ENCODE measurements around the gene TAS2R30. TPM values are rescaled to one million over a fixed set of nuclear protein-coding genes. Genes with fewer than 3 reads are reported as not detected.

TAS2R30 gene
- total RNA-seq, 1 experiment from 2014 or later = 0.66 TPM

- H2AFZ ChIP-seq (ENCODE audit: low read length) = peak within 1 kb of the TSS; percentile 51
- peaks cover 9% of the 10 kb centered on the region; the same call in 1 of the 2 replicates for H4K20me1 ChIP-seq (ENCODE audit: low read length)
- intact Hi-C loops (cut with micrococcal nuclease) = no loop called here
- no peaks in the 10 kb centered on the region for H3F3A ChIP-seq (ENCODE audit: low read length, unreplicated experiment)
- H3K27me3 ChIP-seq (ENCODE audit: low read length) = no peaks in the 10 kb centered on the region
- H3K27ac ChIP-seq (ENCODE audit: low read length) = peak within 1 kb of the TSS; percentile 82
- ATAC-seq (peak; percentile 99), DNase-seq (peak; percentile 88)
- POLR2A ChIA-PET (ENCODE audit: unreplicated experiment) = interaction anchor here (0.8 to 1.0 kb wide), 2 partner anchors 12 to 322 kb away, joined by 3 to 7 read pairs; partner anchors contain the start of gene PRR4
- TF ChIP-seq EZH2phosphoT487 (IDR thresholded peaks at IDR 0.05; ENCODE audit: borderline replicate concordance, low read length) = no peak
- no peak for TF ChIP-seq CTCF (conservative IDR thresholded peaks at IDR 0.05; ENCODE audit: low read depth, low read length)
- TF ChIP-seq EZH2 (IDR thresholded peaks at IDR 0.05; ENCODE audit: low read length, unreplicated experiment) = no peak
- peak within 1 kb of the TSS; percentile 84 for H3K4me2 ChIP-seq (ENCODE audit: low read length)
- H3K4me1 ChIP-seq (ENCODE audit: insufficient read depth, low read length) = peaks cover 22% of the 10 kb centered on the region
- peak within 1 kb of the TSS; percentile 76 for H3K4me3 ChIP-seq (ENCODE audit: low read length)
- H3K9ac ChIP-seq (ENCODE audit: low read length) = peak within 1 kb of the TSS; percentile 82
- CTCF ChIA-PET = interaction anchor here (0.6 to 0.7 kb wide), 2 partner anchors 28 to 312 kb away, joined by 3 to 6 read pairs; no protein-coding TSS in a partner anchor
- H3K79me2 ChIP-seq (ENCODE audit: low read length) = peaks cover 83% of the 10 kb centered on the region
- H3K36me3 ChIP-seq (ENCODE audit: low read depth, low read length) = peaks cover 9% of the 10 kb centered on the region
- no TSS peak for BruUV-seq (replicated peaks)
- H3K9me2 ChIP-seq (replicated peaks; ENCODE audit: low read length) = no peaks in the 10 kb centered on the region
- H3K9me3 ChIP-seq (ENCODE audit: low read length) = no peaks in the 10 kb centered on the region
Measured at GRCh38 chr12:11171145-11171968, 36.9 kb upstream of the TAS2R30 start, which contains the start of gene SMIM10L1. SMIM10L1 (plus strand) TSS chr12:11171194; CDS start chr12:11171357, 163 bp downstream.

- H3K9me2 ChIP-seq (replicated peaks; ENCODE audit: low read length) = no peaks in the 10 kb centered on the region
- no peak for TF ChIP-seq EZH2phosphoT487 (IDR thresholded peaks at IDR 0.05; ENCODE audit: borderline replicate concordance, low read length)
- TF ChIP-seq EZH2 (IDR thresholded peaks at IDR 0.05; ENCODE audit: low read length, unreplicated experiment) = no peak
- no peak for TF ChIP-seq CTCF (conservative IDR thresholded peaks at IDR 0.05; ENCODE audit: low read depth, low read length)
Measured at GRCh38 chr12:11170810-11171144, 36.3 kb upstream of the TAS2R30 start.

More at GRCh38 chr12:11170810-11171144, 36.3 kb upstream of the TAS2R30 start:
- peaks cover 89% of the 10 kb centered on the region for H3K79me2 ChIP-seq (ENCODE audit: low read length)
- intact Hi-C loops (cut with micrococcal nuclease) = no loop called here
- H3K27ac ChIP-seq (ENCODE audit: low read length) = peak overlapping the region; percentile 82
- peaks cover 14% of the 10 kb centered on the region for H3K36me3 ChIP-seq (ENCODE audit: low read depth, low read length)
- CTCF ChIA-PET = interaction anchor here (0.6 to 0.7 kb wide), 2 partner anchors 29 to 312 kb away, joined by 3 to 6 read pairs; no protein-coding TSS in a partner anchor
- peaks cover 9% of the 10 kb centered on the region; the same call in 1 of the 2 replicates for H4K20me1 ChIP-seq (ENCODE audit: low read length)
- H3F3A ChIP-seq (ENCODE audit: low read length, unreplicated experiment) = no peaks in the 10 kb centered on the region
- no peaks in the 10 kb centered on the region for H3K9me3 ChIP-seq (ENCODE audit: low read length)
- peaks cover 22% of the 10 kb centered on the region for H3K4me1 ChIP-seq (ENCODE audit: insufficient read depth, low read length)
- H3K27me3 ChIP-seq (ENCODE audit: low read length) = no peaks in the 10 kb centered on the region
- BruUV-seq (replicated peaks) = no TSS peak
- H2AFZ ChIP-seq (ENCODE audit: low read length) = peak overlapping the region; percentile 51
- peak overlapping the region; percentile 82 for H3K9ac ChIP-seq (ENCODE audit: low read length)
- peak overlapping the region; percentile 76 for H3K4me3 ChIP-seq (ENCODE audit: low read length)
- ATAC-seq = no peak
- DNase-seq = no peak
- POLR2A ChIA-PET (ENCODE audit: unreplicated experiment) = interaction anchor here (0.8 kb wide), 1 partner anchor 321 kb away, joined by 7 read pairs; the partner anchor contains the start of gene PRR4
- H3K4me2 ChIP-seq (ENCODE audit: low read length) = peak overlapping the region; percentile 84

Measured in PC-3 (cell line).